WTC11 (cell line): Measurements from ENCODE around the gene ALK. TPM values are rescaled to one million over a fixed set of nuclear protein-coding genes. Genes with fewer than 3 reads are reported as not detected.

ENCODE experiments used
- ATAC-seq: fragments of 200-7000 bp; cut with Tn5 transposase; 2 replicates; pipeline ENCODE4 v1.10.0; 2021; ENCODE audit warnings: mild to moderate bottlenecking, moderate library complexity
- CTCF ChIA-PET: fragments of 300-600 bp; sonication (Branson Sonifier 250); formaldehyde crosslinking; loops from one replicate; lab custom pipeline; 2021; ENCODE audit warnings: antibody characterized with exemption; lab: Charles Lee
- POLR2A ChIA-PET: fragments of 350-600 bp; sonication (Branson Sonifier 250); formaldehyde crosslinking; loops from one replicate; lab custom pipeline; 2021; ENCODE audit warnings: antibody characterized with exemption; lab: Charles Lee
- DNase-seq: peaks from one replicate; pipeline ENCODE4 v3.0.0; 2021; ENCODE audit warnings: low spot score
- H3K27ac Mint-ChIP-seq: 2 replicates; pipeline ENCODE4 v1.8.0; 2021; ENCODE audit warnings: mixed read lengths
- H3K27me3 Mint-ChIP-seq: 2 replicates; pipeline ENCODE4 v1.8.0; 2021; ENCODE audit warnings: low read depth, mild to moderate bottlenecking, moderate library complexity, mixed read lengths
- H3K36me3 Mint-ChIP-seq: 2 replicates; pipeline ENCODE4 v1.8.0; 2021; ENCODE audit warnings: mixed read lengths
- H3K4me1 Mint-ChIP-seq: 2 replicates; pipeline ENCODE4 v1.8.0; 2022; ENCODE audit warnings: mixed read lengths
- H3K4me3 Mint-ChIP-seq: 2 replicates; pipeline ENCODE4 v1.8.0; 2021; ENCODE audit warnings: mild to moderate bottlenecking, moderate library complexity, mixed read lengths
- H3K9me3 Mint-ChIP-seq: 2 replicates; pipeline ENCODE4 v1.8.0; 2021; ENCODE audit warnings: mixed read lengths
- ARID4B ChIP-seq: sonication (generic); formaldehyde crosslinking; IDR thresholded peaks from 2 replicates; pipeline ENCODE4 v1.8.0; 2023; ENCODE audit warnings: missing genetic modification reagents, mild to moderate bottlenecking, borderline replicate concordance
- CBFB ChIP-seq: sonication (generic); formaldehyde crosslinking; IDR thresholded peaks from 2 replicates; pipeline ENCODE4 v1.8.1; 2022; ENCODE audit warnings: mild to moderate bottlenecking, low read depth, missing genetic modification reagents
- CREM ChIP-seq: sonication (generic); formaldehyde crosslinking; IDR thresholded peaks from 2 replicates; pipeline ENCODE4 v1.8.1; 2022; ENCODE audit warnings: mild to moderate bottlenecking, missing genetic modification reagents, moderate library complexity
- ETV6 ChIP-seq: sonication (generic); formaldehyde crosslinking; IDR thresholded peaks from 2 replicates; pipeline ENCODE4 v1.8.1; 2022; ENCODE audit warnings: mild to moderate bottlenecking, missing genetic modification reagents
- GRHL2 ChIP-seq: fragments of 250-450 bp; sonication (Bioruptor Pico); IDR thresholded peaks from 2 replicates; pipeline ENCODE4 v1.8.0; 2022; ENCODE audit warnings: mild to moderate bottlenecking, moderate library complexity; ENCODE audit not compliant: insufficient replicate concordance, severe bottlenecking
- JAZF1 ChIP-seq: fragments of 250-450 bp; sonication (Bioruptor Pico); IDR thresholded peaks from 2 replicates; pipeline ENCODE4 v1.9.0; 2021; ENCODE audit warnings: moderate library complexity, mild to moderate bottlenecking, inconsistent platforms
- NFATC4 ChIP-seq: fragments of 250-450 bp; sonication (Bioruptor Pico); IDR thresholded peaks from 2 replicates; pipeline ENCODE4 v1.9.0; 2021; ENCODE audit warnings: mild to moderate bottlenecking
- PRDM15 ChIP-seq: sonication (generic); formaldehyde crosslinking; IDR thresholded peaks from 2 replicates; pipeline ENCODE4 v1.8.0; 2022; ENCODE audit warnings: missing genetic modification reagents
- PREB ChIP-seq: sonication (generic); formaldehyde crosslinking; IDR thresholded peaks from 2 replicates; pipeline ENCODE4 v1.8.1; 2022; ENCODE audit warnings: mild to moderate bottlenecking, missing genetic modification reagents, moderate library complexity, borderline replicate concordance
- SMAD3 ChIP-seq: sonication (generic); formaldehyde crosslinking; IDR thresholded peaks from 2 replicates; pipeline ENCODE4 v1.8.0; 2022; ENCODE audit warnings: missing genetic modification reagents, mild to moderate bottlenecking, borderline replicate concordance
- USF1 ChIP-seq: sonication (generic); formaldehyde crosslinking; IDR thresholded peaks from 2 replicates; pipeline ENCODE4 v1.8.0; 2022; ENCODE audit warnings: mild to moderate bottlenecking, missing genetic modification reagents
- USF2 ChIP-seq: sonication (generic); formaldehyde crosslinking; IDR thresholded peaks from 2 replicates; pipeline ENCODE4 v1.8.1; 2023; ENCODE audit warnings: mild to moderate bottlenecking, missing genetic modification reagents, moderate library complexity
- ZBTB21 ChIP-seq: sonication (generic); formaldehyde crosslinking; IDR thresholded peaks from 2 replicates; pipeline ENCODE4 v1.8.1; 2023; ENCODE audit warnings: mild to moderate bottlenecking, missing genetic modification reagents, borderline replicate concordance
- ZBTB43 ChIP-seq: sonication (generic); formaldehyde crosslinking; IDR thresholded peaks from 2 replicates; pipeline ENCODE4 v1.8.1; 2023; ENCODE audit warnings: mild to moderate bottlenecking, missing genetic modification reagents
- ZNF425 ChIP-seq: fragments of 250-450 bp; sonication (Bioruptor Pico); conservative IDR thresholded peaks from 2 replicates; pipeline ENCODE4 v1.9.0; 2021; ENCODE audit warnings: mild to moderate bottlenecking
- total RNA-seq: library from RNA; stranded (reverse); gene quantifications from 3 replicates; pipeline ENCODE4 v1.2.3, GENCODE V29; 2021

The ALK gene
- total RNA-seq, 1 experiment from 2014 or later = not detected

- TF ChIP-seq ARID4B (CRISPR knock-in tag) (no peak), ZNF425 (no peak), GRHL2 (CRISPR knock-in tag) (no peak), JAZF1 (CRISPR knock-in tag) (no peak), ETV6 (CRISPR knock-in tag) (no peak), USF2 (CRISPR knock-in tag) (no peak), CBFB (no peak), PRDM15 (no peak), USF1 (CRISPR knock-in tag) (no peak), CREM (CRISPR knock-in tag) (no peak), NFATC4 (no peak), PREB (no peak), SMAD3 (CRISPR knock-in tag) (no peak), ZBTB21 (CRISPR knock-in tag) (no peak), ZBTB43 (CRISPR knock-in tag) (no peak)
- DNase-seq = no peak
- POLR2A ChIA-PET = no interaction called here
- CTCF ChIA-PET = no interaction called here
- no peak for ATAC-seq
- Mint-ChIP-seq H3K27ac (no peak overlapping the region), H3K4me1 (no peaks in the 10 kb centered on the region), H3K4me3 (no peak overlapping the region), H3K36me3 (no peaks in the 10 kb centered on the region), H3K27me3 (no peaks in the 10 kb centered on the region), H3K9me3 (no peaks in the 10 kb centered on the region)
These were observed 516.1 kb downstream of the ALK start for GRCh38 chr2:29405266-29405665.
